HEK293 (cell line): Measurements from ENCODE around the gene HS3ST5.

Experiments
- CTCF ChIA-PET: fragments of 350-600 bp; formaldehyde crosslinking; extraction: SDS; loops from one replicate; lab custom pipeline; 2021; ENCODE audit warnings: antibody characterized with exemption; lab: Yijun Ruan, JAX
- POLR2A ChIA-PET: fragments of 300-600 bp; formaldehyde crosslinking; extraction: SDS; loops from one replicate; lab custom pipeline; 2020; ENCODE audit warnings: antibody characterized with exemption, inconsistent platforms; lab: Yijun Ruan, JAX
- H3K27ac ChIP-seq: fragments of 200-500 bp; sonication (Bioruptor generic); 2 replicates; pipeline ENCODE4 v1.5.1; 2014; ENCODE audit warnings: low read depth, low read length, control low read depth, inconsistent platforms; ENCODE audit errors: extremely low read depth
- H3K36me3 ChIP-seq, 2 experiments: fragments of 200-500 bp in 1 of 2; sonication (Bioruptor generic) in 1 of 2; 1 replicate in 1 of 2; 2 replicates in 1 of 2; pipeline ENCODE4 v1.5.1; 2014 to 2017; ENCODE audit warnings: inconsistent platforms in 2 of 2, low read length in 2 of 2; ENCODE audit not compliant: control insufficient read depth in 2 of 2, insufficient read depth in 1 of 2
- H3K4me1 ChIP-seq: fragments of 200-500 bp; sonication (Bioruptor generic); 2 replicates; pipeline ENCODE4 v1.5.1; 2014; ENCODE audit warnings: mild to moderate bottlenecking, low read length, inconsistent platforms; ENCODE audit not compliant: control insufficient read depth, insufficient read depth
- H3K4me3 ChIP-seq: 2 replicates; pipeline ENCODE4 v1.5.1; 2011; ENCODE audit warnings: low read depth, mild to moderate bottlenecking, control low read depth, low read length, moderate library complexity
- H3K9me3 ChIP-seq: fragments of 200-500 bp; sonication (Bioruptor generic); 2 replicates; pipeline ENCODE4 v1.5.1; 2014; ENCODE audit warnings: low read depth, low read length, inconsistent platforms; ENCODE audit not compliant: control insufficient read depth, insufficient read depth
- BCL6B ChIP-seq: fragments of 450-650 bp; formaldehyde crosslinking; IDR thresholded peaks from 2 replicates; pipeline ENCODE4 v1.5.1; 2017; ENCODE audit warnings: missing biosample characterization, missing genetic modification characterization
- EGR2 ChIP-seq: fragments of 450-650 bp; formaldehyde crosslinking; IDR thresholded peaks from 2 replicates; pipeline ENCODE4 v1.5.1; 2016; ENCODE audit warnings: low read depth, missing biosample characterization, missing genetic modification characterization
- GLI2 ChIP-seq: fragments of 450-650 bp; formaldehyde crosslinking; IDR thresholded peaks from 2 replicates; pipeline ENCODE4; 2017; ENCODE audit warnings: missing biosample characterization, missing genetic modification characterization, low read depth, borderline replicate concordance
- MZF1 ChIP-seq: fragments of 450-650 bp; formaldehyde crosslinking; IDR thresholded peaks from 2 replicates; pipeline ENCODE4 v1.5.1; 2017; ENCODE audit warnings: missing biosample characterization, missing genetic modification characterization, borderline replicate concordance
- PBX3 ChIP-seq: sonication (generic); formaldehyde crosslinking; IDR thresholded peaks from 2 replicates; pipeline ENCODE4 v1.8.1; 2022; ENCODE audit warnings: mild to moderate bottlenecking, moderate library complexity, missing genetic modification reagents
- SP2 ChIP-seq: fragments of 450-650 bp; formaldehyde crosslinking; IDR thresholded peaks from 2 replicates; pipeline ENCODE4 v1.5.1; 2016; ENCODE audit warnings: missing biosample characterization, missing genetic modification characterization
- SP7 ChIP-seq: fragments of 450-650 bp; formaldehyde crosslinking; IDR thresholded peaks from 2 replicates; pipeline ENCODE4 v1.5.1; 2016; ENCODE audit warnings: missing biosample characterization, missing genetic modification characterization
- TCF7L2 ChIP-seq: IDR thresholded peaks from 2 replicates; pipeline ENCODE4 v1.6.1; 2011; ENCODE audit warnings: low read depth, mild to moderate bottlenecking, inconsistent platforms, low read length, moderate library complexity, borderline replicate concordance
- ZBTB1 ChIP-seq: fragments of 450-650 bp; formaldehyde crosslinking; IDR thresholded peaks from 2 replicates; pipeline ENCODE4 v1.5.1; 2016; ENCODE audit warnings: missing biosample characterization, missing genetic modification characterization
- ZBTB6 ChIP-seq: fragments of 450-650 bp; formaldehyde crosslinking; IDR thresholded peaks from 2 replicates; pipeline ENCODE4 v1.5.1; 2017; ENCODE audit warnings: missing biosample characterization, missing genetic modification characterization
- ZBTB7A ChIP-seq: fragments of 450-650 bp; formaldehyde crosslinking; IDR thresholded peaks from 2 replicates; pipeline ENCODE4 v1.5.1; 2016; ENCODE audit warnings: low read depth, missing biosample characterization, missing genetic modification characterization
- ZFP69B ChIP-seq: fragments of 450-650 bp; formaldehyde crosslinking; IDR thresholded peaks from 2 replicates; pipeline ENCODE4 v1.5.1; 2016; ENCODE audit warnings: missing biosample characterization, missing genetic modification characterization
- ZNF10 ChIP-seq: fragments of 450-650 bp; formaldehyde crosslinking; IDR thresholded peaks from 2 replicates; pipeline ENCODE4 v1.5.1; 2017; ENCODE audit warnings: missing biosample characterization, missing genetic modification characterization
- ZNF133 ChIP-seq: fragments of 450-650 bp; formaldehyde crosslinking; IDR thresholded peaks from 2 replicates; pipeline ENCODE4 v1.5.1; 2016; ENCODE audit warnings: missing biosample characterization, missing genetic modification characterization
- ZNF24 ChIP-seq: fragments of 450-650 bp; formaldehyde crosslinking; IDR thresholded peaks from 2 replicates; pipeline ENCODE4 v1.5.1; 2016; ENCODE audit warnings: missing biosample characterization, missing genetic modification characterization
- ZNF292 ChIP-seq: fragments of 450-650 bp; formaldehyde crosslinking; IDR thresholded peaks from 2 replicates; pipeline ENCODE4 v1.5.1; 2016; ENCODE audit warnings: low read depth, missing biosample characterization, missing genetic modification characterization, borderline replicate concordance
- ZNF366 ChIP-seq: fragments of 450-650 bp; formaldehyde crosslinking; conservative IDR thresholded peaks from 2 replicates; pipeline ENCODE4 v1.5.1; 2016; ENCODE audit warnings: missing biosample characterization, missing genetic modification characterization
- ZNF404 ChIP-seq: fragments of 450-650 bp; formaldehyde crosslinking; IDR thresholded peaks from 2 replicates; pipeline ENCODE4 v1.5.1; 2017; ENCODE audit warnings: missing biosample characterization, missing genetic modification characterization
- ZNF426 ChIP-seq: fragments of 450-650 bp; formaldehyde crosslinking; IDR thresholded peaks from 2 replicates; pipeline ENCODE4 v1.5.1; 2017; ENCODE audit warnings: missing biosample characterization, missing genetic modification characterization, mild to moderate bottlenecking, inconsistent platforms, moderate library complexity
- ZNF560 ChIP-seq: fragments of 450-650 bp; formaldehyde crosslinking; IDR thresholded peaks from 2 replicates; pipeline ENCODE4 v1.5.1; 2017; ENCODE audit warnings: missing biosample characterization, missing genetic modification characterization, borderline replicate concordance
- ZNF610 ChIP-seq: fragments of 450-650 bp; formaldehyde crosslinking; IDR thresholded peaks from 2 replicates; pipeline ENCODE4 v1.5.1; 2016; ENCODE audit warnings: missing biosample characterization, missing genetic modification characterization, borderline replicate concordance
- ZNF623 ChIP-seq: fragments of 450-650 bp; formaldehyde crosslinking; IDR thresholded peaks from 2 replicates; pipeline ENCODE4 v1.5.1; 2016; ENCODE audit warnings: missing biosample characterization, missing genetic modification characterization
- ZNF677 ChIP-seq: fragments of 450-650 bp; IDR thresholded peaks from 2 replicates; pipeline ENCODE4 v1.5.0; 2018; ENCODE audit warnings: missing biosample characterization, mild to moderate bottlenecking, missing genetic modification characterization, moderate library complexity
- ZNF791 ChIP-seq: fragments of 450-650 bp; formaldehyde crosslinking; IDR thresholded peaks from 2 replicates; pipeline ENCODE4 v1.5.1; 2016; ENCODE audit warnings: missing biosample characterization, missing genetic modification characterization
- TF ChIP-seq, protein P1 (sequence below): fragments of 450-650 bp; formaldehyde crosslinking; IDR thresholded peaks from 2 replicates; pipeline ENCODE4 v1.5.1; 2016; ENCODE audit warnings: missing biosample characterization, missing genetic modification characterization
- TF ChIP-seq, protein P2 (sequence below): fragments of 450-650 bp; formaldehyde crosslinking; IDR thresholded peaks from 2 replicates; pipeline ENCODE4 v1.5.1; 2016; ENCODE audit warnings: missing biosample characterization, missing genetic modification characterization

Gene HS3ST5

GRCh38 chr6:114297135-114297534 lies 45.7 kb downstream of the HS3ST5 start:
- POLR2A ChIA-PET, result no interaction called here
- no peaks in the 10 kb centered on the region for H3K36me3 ChIP-seq
- no peak for TF ChIP-seq MZF1 (tag by site-specific recombination)
- TF ChIP-seq ZNF404 (tag by site-specific recombination), result no peak
- no peak for TF ChIP-seq ZFP69B (tag by site-specific recombination)
- no peak for TF ChIP-seq ZNF610 (tag by site-specific recombination)
- TF ChIP-seq SP7 (tag by site-specific recombination), result no peak
- no peak for TF ChIP-seq ZNF426
- no peak for TF ChIP-seq ZNF677 (tag by site-specific recombination)
- TF ChIP-seq ZBTB7A (tag by site-specific recombination), result no peak
- no peak for TF ChIP-seq GLI2 (tag by site-specific recombination)
- TF ChIP-seq, all 188 proteins: peak for 0
- no peak overlapping the region for H3K27ac ChIP-seq
- CTCF ChIA-PET, result interaction anchor here (1.2 kb wide), 1 partner anchor 302 kb away, joined by 6 read pairs; no protein-coding TSS in a partner anchor
- no peaks in the 10 kb centered on the region for H3K4me1 ChIP-seq
- H3K4me3 ChIP-seq, result no peak overlapping the region
- no peaks in the 10 kb centered on the region for H3K9me3 ChIP-seq

GRCh38 chr6:114292431-114292830 lies 50.4 kb downstream of the HS3ST5 start:
- Histone ChIP-seq H3K4me1 (no peaks in the 10 kb centered on the region), H3K36me3 (no peaks in the 10 kb centered on the region), H3K27ac (no peak overlapping the region), H3K9me3 (no peaks in the 10 kb centered on the region), H3K4me3 (no peak overlapping the region)
- ChIA-PET POLR2A (no interaction called here), CTCF (interaction anchor here (0.9 to 5.7 kb wide), 2 partner anchors 11 to 186 kb away, joined by 6 to 41 read pairs; no protein-coding TSS in a partner anchor)
- no peak for TF ChIP-seq ZNF24 (tag by site-specific recombination)
- no peak for TF ChIP-seq ZNF623
- no peak for TF ChIP-seq EGR2 (tag by site-specific recombination)
- TF ChIP-seq, protein P1, sequence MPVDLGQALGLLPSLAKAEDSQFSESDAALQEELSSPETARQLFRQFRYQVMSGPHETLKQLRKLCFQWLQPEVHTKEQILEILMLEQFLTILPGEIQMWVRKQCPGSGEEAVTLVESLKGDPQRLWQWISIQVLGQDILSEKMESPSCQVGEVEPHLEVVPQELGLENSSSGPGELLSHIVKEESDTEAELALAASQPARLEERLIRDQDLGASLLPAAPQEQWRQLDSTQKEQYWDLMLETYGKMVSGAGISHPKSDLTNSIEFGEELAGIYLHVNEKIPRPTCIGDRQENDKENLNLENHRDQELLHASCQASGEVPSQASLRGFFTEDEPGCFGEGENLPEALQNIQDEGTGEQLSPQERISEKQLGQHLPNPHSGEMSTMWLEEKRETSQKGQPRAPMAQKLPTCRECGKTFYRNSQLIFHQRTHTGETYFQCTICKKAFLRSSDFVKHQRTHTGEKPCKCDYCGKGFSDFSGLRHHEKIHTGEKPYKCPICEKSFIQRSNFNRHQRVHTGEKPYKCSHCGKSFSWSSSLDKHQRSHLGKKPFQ (tag by site-specific recombination), result no peak
- no peak for TF ChIP-seq ZNF292
- TF ChIP-seq ZNF133, result no peak
- TF ChIP-seq, protein P2, sequence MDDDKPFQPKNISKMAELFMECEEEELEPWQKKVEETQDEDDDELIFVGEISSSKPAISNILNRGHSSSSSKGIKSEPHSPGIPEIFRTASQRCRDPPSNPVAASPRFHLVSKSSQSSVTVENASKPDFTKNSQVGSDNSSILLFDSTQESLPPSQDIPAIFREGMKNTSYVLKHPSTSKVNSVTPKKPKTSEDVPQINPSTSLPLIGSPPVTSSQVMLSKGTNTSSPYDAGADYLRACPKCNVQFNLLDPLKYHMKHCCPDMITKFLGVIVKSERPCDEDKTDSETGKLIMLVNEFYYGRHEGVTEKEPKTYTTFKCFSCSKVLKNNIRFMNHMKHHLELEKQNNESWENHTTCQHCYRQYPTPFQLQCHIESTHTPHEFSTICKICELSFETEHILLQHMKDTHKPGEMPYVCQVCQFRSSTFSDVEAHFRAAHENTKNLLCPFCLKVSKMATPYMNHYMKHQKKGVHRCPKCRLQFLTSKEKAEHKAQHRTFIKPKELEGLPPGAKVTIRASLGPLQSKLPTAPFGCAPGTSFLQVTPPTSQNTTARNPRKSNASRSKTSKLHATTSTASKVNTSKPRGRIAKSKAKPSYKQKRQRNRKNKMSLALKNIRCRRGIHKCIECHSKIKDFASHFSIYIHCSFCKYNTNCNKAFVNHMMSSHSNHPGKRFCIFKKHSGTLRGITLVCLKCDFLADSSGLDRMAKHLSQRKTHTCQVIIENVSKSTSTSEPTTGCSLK (tag by site-specific recombination), result no peak
- TF ChIP-seq ZNF366, result no peak
- TF ChIP-seq SP2 (tag by site-specific recombination), result no peak
- no peak for TF ChIP-seq ZBTB6 (tag by site-specific recombination)
- no peak for TF ChIP-seq TCF7L2
- TF ChIP-seq ZNF560 (tag by site-specific recombination), result no peak
- TF ChIP-seq ZBTB1, result no peak
- TF ChIP-seq PBX3 (CRISPR knock-in tag), result no peak
- no peak for TF ChIP-seq BCL6B (tag by site-specific recombination)
- no peak for TF ChIP-seq ZNF791 (tag by site-specific recombination)
- TF ChIP-seq ZNF10 (tag by site-specific recombination), result no peak
